ENCODE results near the gene C19orf25. TPM values are rescaled to one million over a fixed set of nuclear protein-coding genes. Genes with fewer than 3 reads are reported as not detected.

C19orf25 gene
- total and polyA plus RNA-seq, 2 of the 13 experiments (the other 11 are each of a cell fraction or from before 2014, with no cell fraction given), result 14.2 to 32.4 TPM

GRCh38 chr19:1470055-1470304 is 9.0 kb downstream of the C19orf25 start (continued):
- TF ChIP-seq FOXP4 (CRISPR knock-in tag; IDR thresholded peaks at IDR 0.05) (no peak), ZNF687 (CRISPR knock-in tag; IDR thresholded peaks at IDR 0.05) (peak; percentile 96; the same call in 1 of the 2 replicates), PRDM4 (CRISPR knock-in tag; IDR thresholded peaks at IDR 0.05; ENCODE audit: borderline replicate concordance) (no peak), ZNF275 (CRISPR knock-in tag; IDR thresholded peaks at IDR 0.05; ENCODE audit: borderline replicate concordance) (0 out of 2 replicates have a peak, but pooled peaks have one; percentile 60), ZNF407 (CRISPR knock-in tag; IDR thresholded peaks at IDR 0.05; ENCODE audit: not compliant biosample characterization) (no peak), ZNF776 (CRISPR knock-in tag; IDR thresholded peaks at IDR 0.05) (peak; percentile 27; the same call in 1 of the 2 replicates), ZNF446 (CRISPR knock-in tag; IDR thresholded peaks at IDR 0.05) (0 out of 2 replicates have a peak, but pooled peaks have one; percentile 61)
